GM19035 (cell line): ENCODE results near the gene IL4I1.
A peak's percentile ranks its signal among the peaks of the same experiment; 100 is the strongest.

Experiments
- ATAC-seq: cut with Tn5 transposase; IDR thresholded peaks from one replicate; pipeline ENCODE4 v1.9.1; 2021; ENCODE audit not compliant: unreplicated experiment

The IL4I1 gene

GRCh38 chr19:49879243-49879963 lies 17.3 kb downstream of the IL4I1 start:
- no peak for ATAC-seq

GRCh38 chr19:49878744-49879070 lies 18.0 kb downstream of the IL4I1 start:
- no peak for ATAC-seq

- peak; percentile 46 for ATAC-seq
These were observed 18.6 kb downstream of the IL4I1 start for GRCh38 chr19:49877879-49878743.

- peak; percentile 69 for ATAC-seq
These were observed 19.4 kb downstream of the IL4I1 start, which contains the start of the genes AKT1S1 and TBC1D17 for GRCh38 chr19:49877020-49877878. TSS of gene AKT1S1 (minus strand) at chr19:49877355. CDS start at chr19:49873295, 4,060 bp downstream. TSS of gene TBC1D17 (plus strand) at chr19:49877702. CDS start at chr19:49877724, 22 bp downstream.

GRCh38 chr19:49876422-49877019 lies 20.2 kb downstream of the IL4I1 start:
- ATAC-seq = peak; percentile 51

- ATAC-seq = no peak
These were observed 20.7 kb downstream of the IL4I1 start for GRCh38 chr19:49875857-49876421.

GRCh38 chr19:49875177-49875576 lies 21.5 kb downstream of the IL4I1 start:
- no peak for ATAC-seq

- no peak for ATAC-seq
These were observed 22.1 kb downstream of the IL4I1 start for GRCh38 chr19:49874503-49875157.

GRCh38 chr19:49873834-49874233 lies 22.9 kb downstream of the IL4I1 start:
- no peak for ATAC-seq

- no peak for ATAC-seq
These were observed 23.6 kb downstream of the IL4I1 start for GRCh38 chr19:49873129-49873521.

- ATAC-seq = no peak
These were observed 24.2 kb downstream of the IL4I1 start for GRCh38 chr19:49872245-49873128.

GRCh38 chr19:49871349-49871985 lies 25.2 kb downstream of the IL4I1 start:
- ATAC-seq = no peak

GRCh38 chr19:49870309-49870901 lies 26.3 kb downstream of the IL4I1 start:
- ATAC-seq = no peak

GRCh38 chr19:49869484-49870308 lies 27.0 kb downstream of the IL4I1 start:
- peak; percentile 78 for ATAC-seq

- ATAC-seq = peak; percentile 8
These were observed 27.6 kb downstream of the IL4I1 start for GRCh38 chr19:49869009-49869483.

- peak; percentile 45 for ATAC-seq
These were observed 29.5 kb downstream of the IL4I1 start, which contains the start of gene PNKP for GRCh38 chr19:49866933-49867782. TSS of gene PNKP (minus strand) at chr19:49867576. CDS start at chr19:49867204, 372 bp downstream.
